ENCODE results near the gene GPR84. TPM values are rescaled to one million over a fixed set of nuclear protein-coding genes. Genes with fewer than 3 reads are reported as not detected.

The GPR84 gene
- total and polyA plus RNA-seq, 2 donors (not counting 1 experiment from before 2014, with no cell fraction given), result 0.16 TPM; not detected in 1

DNA sequence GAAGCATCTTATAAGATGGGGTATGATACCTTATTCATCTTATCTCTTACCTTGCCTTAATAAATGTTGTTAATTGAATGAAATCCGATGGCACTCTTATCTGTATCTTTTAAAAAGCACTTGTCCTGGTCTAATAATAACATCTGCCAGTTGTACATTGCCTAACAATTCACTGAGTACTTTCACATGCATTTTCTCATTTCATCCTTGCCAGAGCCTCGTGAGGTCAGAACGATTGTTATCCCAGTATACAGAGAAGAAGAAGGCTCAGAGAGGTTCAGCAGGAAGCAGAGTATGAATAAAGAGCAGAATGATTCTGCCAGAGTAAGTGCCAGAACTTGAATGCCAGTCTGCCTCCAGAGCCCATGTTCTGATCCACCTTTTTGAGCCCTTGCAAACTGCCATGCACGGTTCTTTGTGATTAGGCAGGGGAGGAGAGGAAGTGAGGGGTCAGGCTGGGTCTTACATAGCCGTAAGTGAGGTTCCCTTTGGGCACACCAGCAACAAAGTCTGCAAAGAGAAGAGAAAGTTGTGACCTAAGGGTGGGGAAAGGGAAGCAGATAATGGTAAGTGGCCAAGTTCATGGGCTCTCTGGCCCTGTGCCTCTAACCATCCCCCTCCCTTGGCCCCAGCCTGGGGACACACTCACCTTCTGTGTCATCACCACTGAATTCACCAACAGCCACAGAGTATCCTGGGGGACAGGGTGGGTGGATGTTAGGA, 43.1 kb upstream of the GPR84 start:
- ChIA-PET CTCF (interaction anchor here (13.4 to 14.7 kb wide), 2 partner anchors 7 to 32 kb away, joined by 108 to 297 read pairs; no protein-coding TSS in a partner anchor), POLR2A (no interaction called here)
- intact Hi-C loops (cut with micrococcal nuclease), result no loop called here
- no peak for ATAC-seq (ENCODE audit: low read depth)
- Mint-ChIP-seq H3K4me3 (no peak overlapping the region), H3K4me1 (peaks cover 22% of the 10 kb centered on the region), H3K27ac (no peak overlapping the region), H3K9me3 (ENCODE audit: insufficient read depth) (no peaks in the 10 kb centered on the region), H3K27me3 (peaks cover 7% of the 10 kb centered on the region)
- H3K79me2 ChIP-seq (ENCODE audit: control insufficient read depth, insufficient read depth, low read length), result no peaks in the 10 kb centered on the region
- H3K4me3 ChIP-seq (ENCODE audit: control extremely low read depth in 1 of 5, extremely low read depth in 1 of 5, insufficient read depth in 1 of 5, low read depth in 2 of 5, low read length in 4 of 5), result no peak overlapping the region
- no peaks in the 10 kb centered on the region for H3K27me3 ChIP-seq (replicated peaks in 1 of 4; ENCODE audit: control extremely low read depth in 1 of 4, control insufficient read depth in 3 of 4, insufficient read depth in 4 of 4, low read length in 3 of 4)
- 88% methylated on average over 3 of the region's 5 CpGs for WGBS (ENCODE audit: insufficient coverage)
- DNase-seq, result no peak
- no peak overlapping the region for H3K27ac ChIP-seq (ENCODE audit: low read length in 2 of 2)
- H3K9me3 ChIP-seq (ENCODE audit: control extremely low read depth in 1 of 3, control insufficient read depth in 2 of 3, insufficient read depth in 1 of 3, low read length in 2 of 3), result no peaks in the 10 kb centered on the region
- no peaks in the 10 kb centered on the region for H4K20me1 ChIP-seq (ENCODE audit: control insufficient read depth, insufficient read depth, low read length, poor library complexity, severe bottlenecking)
- H3K4me2 ChIP-seq (replicated peaks; ENCODE audit: low read depth, low read length, poor library complexity, severe bottlenecking), result no peak overlapping the region
- H2AFZ ChIP-seq (ENCODE audit: insufficient read depth, low read depth, low read length, poor library complexity, severe bottlenecking), result no peak overlapping the region
- H3K4me1 ChIP-seq (ENCODE audit: control insufficient read depth in 2 of 2, insufficient read depth in 2 of 2, low read length in 2 of 2), result peaks cover 18 to 27% of the 10 kb centered on the region in 2 donors
- TF ChIP-seq, protein P1, sequence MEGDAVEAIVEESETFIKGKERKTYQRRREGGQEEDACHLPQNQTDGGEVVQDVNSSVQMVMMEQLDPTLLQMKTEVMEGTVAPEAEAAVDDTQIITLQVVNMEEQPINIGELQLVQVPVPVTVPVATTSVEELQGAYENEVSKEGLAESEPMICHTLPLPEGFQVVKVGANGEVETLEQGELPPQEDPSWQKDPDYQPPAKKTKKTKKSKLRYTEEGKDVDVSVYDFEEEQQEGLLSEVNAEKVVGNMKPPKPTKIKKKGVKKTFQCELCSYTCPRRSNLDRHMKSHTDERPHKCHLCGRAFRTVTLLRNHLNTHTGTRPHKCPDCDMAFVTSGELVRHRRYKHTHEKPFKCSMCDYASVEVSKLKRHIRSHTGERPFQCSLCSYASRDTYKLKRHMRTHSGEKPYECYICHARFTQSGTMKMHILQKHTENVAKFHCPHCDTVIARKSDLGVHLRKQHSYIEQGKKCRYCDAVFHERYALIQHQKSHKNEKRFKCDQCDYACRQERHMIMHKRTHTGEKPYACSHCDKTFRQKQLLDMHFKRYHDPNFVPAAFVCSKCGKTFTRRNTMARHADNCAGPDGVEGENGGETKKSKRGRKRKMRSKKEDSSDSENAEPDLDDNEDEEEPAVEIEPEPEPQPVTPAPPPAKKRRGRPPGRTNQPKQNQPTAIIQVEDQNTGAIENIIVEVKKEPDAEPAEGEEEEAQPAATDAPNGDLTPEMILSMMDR (IDR thresholded peaks at IDR 0.05), result no peak
- no peak for TF ChIP-seq EZH2 (IDR thresholded peaks at IDR 0.05; ENCODE audit: borderline replicate concordance, insufficient read depth, low read depth, low read length, poor library complexity, severe bottlenecking)
- H3K9ac ChIP-seq (ENCODE audit: low read length), result no peak overlapping the region
- H3K36me3 ChIP-seq (replicated peaks in 1 of 2; ENCODE audit: control extremely low read depth in 1 of 2, control insufficient read depth in 1 of 2, extremely low read depth in 1 of 2, insufficient read depth in 2 of 2, low read length in 1 of 2), result peaks cover 0 to 8% of the 10 kb centered on the region in 2 experiments

DNA sequence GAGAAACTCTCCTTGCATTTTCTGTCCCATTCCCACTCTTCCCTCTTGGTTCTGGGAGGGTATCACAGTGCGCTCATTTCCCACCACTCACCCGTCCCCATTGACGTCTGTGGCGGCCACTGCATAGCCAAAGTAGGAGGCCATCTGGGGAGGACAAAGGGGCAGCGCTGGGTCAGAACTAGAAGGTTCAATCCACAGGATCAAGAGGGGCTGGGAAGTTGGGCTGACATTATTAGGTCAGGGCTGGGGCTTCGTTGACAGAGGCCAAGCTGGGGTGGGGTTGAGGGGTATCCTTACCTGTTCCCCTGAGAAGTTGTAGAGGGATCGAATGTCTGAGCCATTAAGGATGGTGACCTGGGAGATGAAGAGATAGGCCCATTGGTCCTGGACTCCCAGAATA, 41.3 kb upstream of the GPR84 start:
- H3K36me3 ChIP-seq (replicated peaks in 1 of 2; ENCODE audit: control extremely low read depth in 1 of 2, control insufficient read depth in 1 of 2, extremely low read depth in 1 of 2, insufficient read depth in 2 of 2, low read length in 1 of 2), result peaks cover 0 to 8% of the 10 kb centered on the region in 2 experiments

More for the DNA sequence above, 41.3 kb upstream of the GPR84 start:
- Histone ChIP-seq H4K20me1 (ENCODE audit: control insufficient read depth, insufficient read depth, low read length, poor library complexity, severe bottlenecking) (no peaks in the 10 kb centered on the region), H3K4me1 (ENCODE audit: control insufficient read depth in 2 of 2, insufficient read depth in 2 of 2, low read length in 2 of 2) (peaks cover 4 to 12% of the 10 kb centered on the region in 2 donors), H2AFZ (ENCODE audit: insufficient read depth, low read depth, low read length, poor library complexity, severe bottlenecking) (no peak overlapping the region), H3K9ac (ENCODE audit: low read length) (no peak overlapping the region), H3K27me3 (replicated peaks in 1 of 4; ENCODE audit: control extremely low read depth in 1 of 4, control insufficient read depth in 3 of 4, insufficient read depth in 4 of 4, low read length in 3 of 4) (no peaks in the 10 kb centered on the region), H3K79me2 (ENCODE audit: control insufficient read depth, insufficient read depth, low read length) (no peaks in the 10 kb centered on the region), H3K4me3 (ENCODE audit: control extremely low read depth in 1 of 5, extremely low read depth in 1 of 5, insufficient read depth in 1 of 5, low read depth in 2 of 5, low read length in 4 of 5) (no peak overlapping the region), H3K9me3 (ENCODE audit: control extremely low read depth in 1 of 3, control insufficient read depth in 2 of 3, insufficient read depth in 1 of 3, low read length in 2 of 3) (no peaks in the 10 kb centered on the region), H3K27ac (ENCODE audit: low read length in 2 of 2) (no peak overlapping the region), H3K4me2 (replicated peaks; ENCODE audit: low read depth, low read length, poor library complexity, severe bottlenecking) (no peak overlapping the region)
- Mint-ChIP-seq H3K27me3 (peaks cover 7% of the 10 kb centered on the region), H3K9me3 (ENCODE audit: insufficient read depth) (no peaks in the 10 kb centered on the region), H3K4me3 (no peak overlapping the region), H3K4me1 (peaks cover 9% of the 10 kb centered on the region), H3K27ac (no peak overlapping the region)
- WGBS (ENCODE audit: insufficient coverage), result 97% methylated on average over 6 of the region's 7 CpGs
- ATAC-seq (ENCODE audit: low read depth) (no peak), DNase-seq (no peak)
- intact Hi-C loops (cut with micrococcal nuclease), result loop anchor here (2.0 kb wide), 1 partner anchor 13 kb away; the partner anchor contains the start of gene ITGA5
- TF ChIP-seq EZH2 (IDR thresholded peaks at IDR 0.05; ENCODE audit: borderline replicate concordance, insufficient read depth, low read depth, low read length, poor library complexity, severe bottlenecking), result no peak
- TF ChIP-seq, protein P1 (IDR thresholded peaks at IDR 0.05), result no peak
- ChIA-PET POLR2A (no interaction called here), CTCF (interaction anchor here (1.0 to 12.3 kb wide), 5 partner anchors 9 to 34 kb away, joined by 3 to 1030 read pairs (median 8); partner anchors contain the start of gene ITGA5)
